Muscle of leg (tissue), 16 donors: ENCODE data around the gene ACSF2. TPM values are rescaled to one million over a fixed set of nuclear protein-coding genes. Genes with fewer than 3 reads are reported as not detected.

Experiments used
- DNase-seq: peaks from one replicate; pipeline ENCODE4 v3.0.0; 2013
- H3K27ac ChIP-seq: one replicate; pipeline ENCODE4 v1.5.1; 2013; ENCODE audit warnings: mild to moderate bottlenecking, low read length, control low read depth
- H3K27me3 ChIP-seq: one replicate; pipeline ENCODE4 v1.6.1; 2013; ENCODE audit warnings: low read length; ENCODE audit not compliant: control insufficient read depth, insufficient read depth
- H3K36me3 ChIP-seq: one replicate; pipeline ENCODE4 v1.6.1; 2013; ENCODE audit warnings: low read length; ENCODE audit not compliant: control insufficient read depth, insufficient read depth
- H3K4me1 ChIP-seq: one replicate; pipeline ENCODE4 v1.6.1; 2013; ENCODE audit warnings: low read length; ENCODE audit not compliant: control insufficient read depth, insufficient read depth
- H3K4me3 ChIP-seq: one replicate; pipeline ENCODE4 v1.5.1; 2013; ENCODE audit warnings: low read length, control low read depth
- H3K9me3 ChIP-seq: replicated peaks from 2 replicates; pipeline ENCODE4 v1.6.1; 2013; ENCODE audit warnings: low read depth, low read length; ENCODE audit not compliant: control insufficient read depth
- WGBS: methylation state at CpG from one replicate; pipeline ENCODE4 v1.1.5; 2013; ENCODE audit warnings: missing lambda C conversion rate; ENCODE audit not compliant: insufficient coverage; 5-methylcytosine and 5-hydroxymethylcytosine counted together
- long read RNA-seq, 11 donors: transcript quantifications; one replicate each; lab custom pipeline, GENCODE V29; 2026
- polyA plus RNA-seq, 8 donors: library from polyadenylated mRNA; unstranded; fragments of 120-200 nt; gene quantifications; one replicate each; pipeline versions ENCODE4 v1.2.1 to v1.2.3, GENCODE V29; 2013; ENCODE audit warnings: inconsistent platforms in 1 of 8, low replicate concordance in 1 of 8; ENCODE audit not compliant: insufficient read length in 8 of 8, insufficient read depth in 1 of 8
- total RNA-seq: library from RNA; stranded (reverse); fragments of 120-200 nt; gene quantifications from one replicate; pipeline ENCODE4 v1.2.4, GENCODE V29; 2013

ACSF2 gene, protein sequence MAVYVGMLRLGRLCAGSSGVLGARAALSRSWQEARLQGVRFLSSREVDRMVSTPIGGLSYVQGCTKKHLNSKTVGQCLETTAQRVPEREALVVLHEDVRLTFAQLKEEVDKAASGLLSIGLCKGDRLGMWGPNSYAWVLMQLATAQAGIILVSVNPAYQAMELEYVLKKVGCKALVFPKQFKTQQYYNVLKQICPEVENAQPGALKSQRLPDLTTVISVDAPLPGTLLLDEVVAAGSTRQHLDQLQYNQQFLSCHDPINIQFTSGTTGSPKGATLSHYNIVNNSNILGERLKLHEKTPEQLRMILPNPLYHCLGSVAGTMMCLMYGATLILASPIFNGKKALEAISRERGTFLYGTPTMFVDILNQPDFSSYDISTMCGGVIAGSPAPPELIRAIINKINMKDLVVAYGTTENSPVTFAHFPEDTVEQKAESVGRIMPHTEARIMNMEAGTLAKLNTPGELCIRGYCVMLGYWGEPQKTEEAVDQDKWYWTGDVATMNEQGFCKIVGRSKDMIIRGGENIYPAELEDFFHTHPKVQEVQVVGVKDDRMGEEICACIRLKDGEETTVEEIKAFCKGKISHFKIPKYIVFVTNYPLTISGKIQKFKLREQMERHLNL
- 62.4 TPM for total RNA-seq
- polyA plus RNA-seq, result 10 to 100 TPM; 60.4 to 81.6 (median 66.8) TPM
- long read RNA-seq, donor 1, partial matches to known transcripts, result 13 of 15 reads
- long read RNA-seq, donor 1, other reads (novel, unspliced or antisense), result 0 of 15 reads
- long read RNA-seq, donor 2, result 0 reads
- long read RNA-seq, donor 3, transcript ACSF2-201 (16 exons, 2,235 nt), result major isoform, 8 of 67 reads
- long read RNA-seq, donor 3, partial matches to known transcripts, result 58 of 67 reads
- long read RNA-seq, donor 3, other reads (novel, unspliced or antisense), result 0 of 67 reads
- long read RNA-seq, donor 4, partial matches to known transcripts, result 0 of 2 reads
- long read RNA-seq, donor 4, other reads (novel, unspliced or antisense), result 0 of 2 reads
- long read RNA-seq, donor 5, transcript ACSF2-201 (16 exons, 2,235 nt), result major isoform, 6 of 60 reads
- long read RNA-seq, donor 5, partial matches to known transcripts, result 51 of 60 reads
- long read RNA-seq, donor 5, other reads (novel, unspliced or antisense), result 0 of 60 reads
- long read RNA-seq, donor 6, transcript ACSF2-201 (16 exons, 2,235 nt), result major isoform, 6 of 31 reads
- long read RNA-seq, donor 6, partial matches to known transcripts, result 22 of 31 reads
- long read RNA-seq, donor 6, other reads (novel, unspliced or antisense), result 0 of 31 reads
- long read RNA-seq, donor 7, partial matches to known transcripts, result 16 of 22 reads
- long read RNA-seq, donor 7, other reads (novel, unspliced or antisense), result 0 of 22 reads
- long read RNA-seq, donor 8, partial matches to known transcripts, result 6 of 6 reads
- long read RNA-seq, donor 8, other reads (novel, unspliced or antisense), result 0 of 6 reads
- long read RNA-seq, donor 9, partial matches to known transcripts, result 16 of 21 reads
- long read RNA-seq, donor 9, other reads (novel, unspliced or antisense), result 0 of 21 reads
- long read RNA-seq, donor 10, partial matches to known transcripts, result 14 of 19 reads
- long read RNA-seq, donor 10, other reads (novel, unspliced or antisense), result 0 of 19 reads
- long read RNA-seq, donor 11, partial matches to known transcripts, result 16 of 19 reads
- long read RNA-seq, donor 11, other reads (novel, unspliced or antisense), result 0 of 19 reads

DNA sequence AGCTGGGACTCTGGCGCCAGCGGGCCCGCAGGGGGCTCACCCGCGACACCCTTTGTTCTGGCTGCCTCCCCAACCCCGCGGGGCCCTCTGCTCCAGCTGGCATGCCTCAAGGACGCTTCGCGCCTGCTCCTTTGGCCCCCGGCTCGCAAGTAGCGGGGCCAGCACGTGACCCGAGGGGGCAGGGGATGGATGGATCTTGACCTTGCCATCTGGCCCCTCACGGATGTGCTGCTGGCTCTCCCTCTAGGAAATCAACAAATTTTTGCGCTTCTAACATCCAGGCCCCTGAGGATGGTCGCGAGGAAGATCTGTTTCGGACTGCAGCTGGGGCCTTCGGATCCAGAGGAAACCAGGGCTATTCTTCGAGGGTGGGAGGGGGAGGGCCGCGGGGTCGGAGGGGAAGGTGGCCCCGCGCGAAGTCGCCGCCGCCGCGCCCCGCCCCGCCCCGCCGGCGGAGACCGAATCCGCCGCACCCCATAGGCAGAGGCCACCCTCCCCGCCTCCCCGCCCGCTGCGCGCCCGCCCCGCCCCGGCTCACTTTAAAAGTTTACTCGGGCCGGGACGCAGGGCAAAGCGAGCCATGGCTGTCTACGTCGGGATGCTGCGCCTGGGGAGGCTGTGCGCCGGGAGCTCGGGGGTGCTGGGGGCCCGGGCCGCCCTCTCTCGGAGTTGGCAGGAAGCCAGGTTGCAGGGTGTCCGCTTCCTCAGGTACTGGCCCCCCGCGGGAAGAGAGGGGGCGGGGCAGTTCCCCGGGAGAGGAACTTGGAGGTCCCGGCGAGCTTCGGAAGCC is at the start of gene ACSF2:
Gene ACSF2, plus strand, starts transcription at position 537 of the 790 bp plus-strand sequence. Its CDS starts 44 bp downstream, at position 581.
- under 1% methylated on average over 68 of the region's 70 CpGs for WGBS
- peaks cover 4% of the 10 kb centered on the region for H3K36me3 ChIP-seq
- H3K27ac ChIP-seq, result peak within 1 kb of the TSS; percentile 86
- no peaks in the 10 kb centered on the region for H3K9me3 ChIP-seq
- no peaks in the 10 kb centered on the region for H3K27me3 ChIP-seq
- peak; percentile 78 for DNase-seq
- peak within 1 kb of the TSS; percentile 82 for H3K4me3 ChIP-seq
- H3K4me1 ChIP-seq, result peaks cover 48% of the 10 kb centered on the region

DNA sequence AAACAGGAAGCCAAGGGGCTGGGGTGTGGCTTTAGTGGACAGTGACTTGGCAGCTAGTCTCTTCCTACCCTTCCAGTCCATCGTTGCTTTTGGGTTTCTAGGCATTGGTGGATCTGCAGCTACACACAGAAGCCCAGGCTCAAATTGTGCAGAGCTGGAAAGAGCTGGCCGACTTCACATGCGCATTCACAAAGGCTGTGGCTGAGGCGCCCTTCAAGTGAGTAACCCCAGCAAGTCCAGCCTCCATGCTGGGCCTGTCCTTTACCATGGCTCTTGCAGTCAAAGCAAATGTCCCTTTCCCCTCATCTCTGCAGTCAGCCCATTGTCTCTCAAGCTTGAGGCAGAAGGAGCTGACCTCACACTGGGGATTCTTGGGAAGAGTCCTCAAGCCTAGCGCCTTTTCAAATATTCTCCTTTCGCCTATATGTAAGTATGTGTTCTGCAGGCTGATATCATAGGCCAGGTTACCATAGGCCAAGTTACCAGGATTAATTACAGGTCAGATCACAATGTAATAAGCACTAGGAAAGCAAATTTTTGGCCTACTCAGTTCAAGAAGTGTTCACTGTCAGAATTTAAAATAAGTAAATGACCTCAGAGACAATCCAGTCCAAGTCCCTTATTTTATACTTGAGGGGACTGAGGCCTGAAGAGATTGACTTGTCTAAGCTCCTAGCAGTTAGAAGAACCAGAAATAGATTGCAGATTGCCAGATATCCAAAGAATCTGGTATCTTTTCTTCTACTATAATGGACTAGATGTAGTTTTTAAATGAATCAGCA is 46.5 kb upstream of the ACSF2 start:
- no peak for DNase-seq
- no peaks in the 10 kb centered on the region for H3K9me3 ChIP-seq
- H3K4me1 ChIP-seq, result no peaks in the 10 kb centered on the region
- peaks cover 63% of the 10 kb centered on the region for H3K36me3 ChIP-seq
- no peak overlapping the region for H3K4me3 ChIP-seq
- 91% methylated on average over 4 of the region's 6 CpGs for WGBS
- H3K27ac ChIP-seq, result no peak overlapping the region
- no peaks in the 10 kb centered on the region for H3K27me3 ChIP-seq

DNA sequence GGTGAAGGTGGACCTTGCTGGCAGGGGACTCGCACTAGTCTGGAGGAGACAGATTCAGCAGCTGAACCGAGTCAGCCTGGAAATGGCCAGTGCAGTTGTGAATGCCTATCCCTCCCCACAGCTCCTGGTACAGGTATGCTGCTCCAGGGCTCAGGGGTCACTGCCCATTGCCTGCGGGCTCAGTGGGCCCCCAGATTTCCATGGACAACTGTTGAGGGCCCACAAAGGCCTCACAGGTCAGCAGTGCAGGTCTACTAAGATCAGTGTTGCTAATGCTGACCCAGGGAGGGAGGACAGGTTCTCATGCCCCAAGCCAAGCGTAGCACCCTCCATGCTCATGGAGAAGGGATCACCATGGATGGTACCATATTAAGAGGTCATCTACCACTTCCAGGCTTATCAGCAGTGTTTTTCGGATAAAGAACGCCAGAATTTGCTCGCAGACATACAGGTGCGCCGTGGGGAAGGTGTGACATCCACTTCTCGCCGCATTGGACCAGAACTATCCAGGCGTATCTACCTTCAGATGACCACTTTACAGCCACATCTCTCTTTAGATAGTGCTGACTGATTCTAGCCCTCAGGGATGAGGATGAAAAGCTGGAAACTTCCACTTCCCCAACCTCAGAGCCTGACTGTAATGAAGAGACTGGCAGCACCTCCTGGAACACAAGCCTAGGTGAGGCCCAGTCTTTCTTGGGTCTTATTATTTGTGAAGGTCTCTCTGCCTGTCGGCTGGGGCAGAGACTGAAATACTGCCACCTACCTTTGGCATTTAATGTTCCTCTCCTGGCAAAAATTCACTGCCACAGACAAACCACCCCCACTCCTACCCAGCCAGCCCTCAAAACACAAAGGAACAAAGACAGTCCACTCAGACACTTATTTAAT is 45.4 kb upstream of the ACSF2 start:
- no peak for DNase-seq
- H3K9me3 ChIP-seq, result no peaks in the 10 kb centered on the region
- no peak overlapping the region for H3K27ac ChIP-seq
- H3K4me1 ChIP-seq, result no peaks in the 10 kb centered on the region
- 94% methylated on average over 10 of the region's 13 CpGs for WGBS
- no peaks in the 10 kb centered on the region for H3K27me3 ChIP-seq
- peaks cover 70% of the 10 kb centered on the region for H3K36me3 ChIP-seq
- H3K4me3 ChIP-seq, result no peak overlapping the region

DNA sequence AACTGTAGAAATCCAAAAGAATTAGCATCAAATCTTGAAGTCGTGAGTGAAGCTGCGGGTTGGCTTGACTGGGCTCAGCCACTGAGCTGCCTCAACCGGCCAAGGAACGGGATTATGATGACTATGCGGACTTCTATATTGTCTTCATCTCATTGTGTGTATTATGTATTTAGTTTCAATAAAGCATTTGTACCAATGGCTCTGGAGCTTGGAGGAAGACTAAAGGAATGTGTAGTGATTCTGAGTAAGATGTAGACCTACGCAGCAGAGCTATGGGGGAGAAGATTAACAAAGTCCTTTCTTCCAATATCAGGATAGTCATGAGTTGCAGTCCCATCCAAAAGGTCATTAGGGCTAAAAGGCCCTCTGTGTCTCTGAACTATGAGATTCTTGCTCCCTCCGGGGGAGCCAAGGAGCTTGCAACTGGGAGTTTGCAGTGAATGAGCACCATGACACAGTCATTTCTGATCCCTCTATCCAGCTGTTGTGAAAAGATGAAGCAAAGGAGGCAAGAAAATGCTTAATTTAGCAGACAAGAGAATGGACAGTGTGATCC is 44.7 kb upstream of the ACSF2 start:
- H3K4me3 ChIP-seq, result no peak overlapping the region
- no peak overlapping the region for H3K27ac ChIP-seq
- H3K27me3 ChIP-seq, result no peaks in the 10 kb centered on the region
- H3K4me1 ChIP-seq, result no peaks in the 10 kb centered on the region
- H3K36me3 ChIP-seq, result peaks cover 72% of the 10 kb centered on the region
- WGBS, result 57% methylated on average over 2 of the region's 7 CpGs
- DNase-seq, result no peak
- no peaks in the 10 kb centered on the region for H3K9me3 ChIP-seq

DNA sequence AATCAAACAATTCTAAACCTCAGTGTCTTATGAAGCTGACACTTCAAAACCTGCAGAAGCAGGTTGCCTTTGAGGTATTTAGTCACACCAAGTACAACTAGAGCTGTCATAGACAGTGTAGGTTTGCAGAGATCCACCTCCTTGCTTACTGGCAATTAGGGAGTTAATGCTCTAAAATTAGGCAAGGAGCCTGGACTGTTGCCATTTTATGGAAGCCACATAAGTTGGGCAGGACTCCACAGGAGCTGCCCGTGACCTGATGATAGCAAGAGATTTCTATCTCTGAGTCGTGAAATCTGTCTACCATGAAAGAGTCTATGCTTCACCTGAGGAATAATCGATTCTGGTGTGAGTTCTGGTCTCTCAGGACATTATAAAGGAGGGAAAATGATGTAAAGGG is 44.1 kb upstream of the ACSF2 start:
- Histone ChIP-seq H3K27me3 (no peaks in the 10 kb centered on the region), H3K4me3 (no peak overlapping the region), H3K4me1 (no peaks in the 10 kb centered on the region), H3K27ac (no peak overlapping the region), H3K9me3 (no peaks in the 10 kb centered on the region), H3K36me3 (peaks cover 76% of the 10 kb centered on the region)
- no peak for DNase-seq
- WGBS, result 57% methylated on average over 3 of the region's 3 CpGs

DNA sequence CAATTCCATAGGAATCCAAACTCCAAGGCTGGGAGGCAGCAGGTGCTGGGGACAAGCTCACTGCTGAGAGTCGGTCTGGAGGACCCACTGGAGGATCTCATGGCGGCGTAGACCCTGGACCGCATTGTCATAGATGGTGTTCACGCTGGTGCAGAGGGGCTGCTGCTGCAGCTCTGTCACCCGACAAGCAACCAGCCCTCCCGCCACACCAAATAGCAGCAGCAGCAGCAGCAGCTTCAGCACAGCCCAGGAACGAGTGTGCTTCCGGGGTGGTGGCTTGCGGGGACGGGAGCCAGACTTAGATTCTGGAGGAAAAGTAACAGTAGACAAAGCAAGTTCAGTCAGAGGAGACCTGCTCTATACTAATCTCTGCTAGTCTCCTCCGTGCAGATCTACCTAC is 43.1 kb upstream of the ACSF2 start:
- no peak for DNase-seq
- H3K4me1 ChIP-seq, result no peaks in the 10 kb centered on the region
- whole genome bisulfite sequencing, result 91% methylated on average over 11 of the region's 12 CpGs
- no peaks in the 10 kb centered on the region for H3K27me3 ChIP-seq
- peaks cover 86% of the 10 kb centered on the region for H3K36me3 ChIP-seq
- H3K27ac ChIP-seq, result no peak overlapping the region
- no peaks in the 10 kb centered on the region for H3K9me3 ChIP-seq
- no peak overlapping the region for H3K4me3 ChIP-seq

DNA sequence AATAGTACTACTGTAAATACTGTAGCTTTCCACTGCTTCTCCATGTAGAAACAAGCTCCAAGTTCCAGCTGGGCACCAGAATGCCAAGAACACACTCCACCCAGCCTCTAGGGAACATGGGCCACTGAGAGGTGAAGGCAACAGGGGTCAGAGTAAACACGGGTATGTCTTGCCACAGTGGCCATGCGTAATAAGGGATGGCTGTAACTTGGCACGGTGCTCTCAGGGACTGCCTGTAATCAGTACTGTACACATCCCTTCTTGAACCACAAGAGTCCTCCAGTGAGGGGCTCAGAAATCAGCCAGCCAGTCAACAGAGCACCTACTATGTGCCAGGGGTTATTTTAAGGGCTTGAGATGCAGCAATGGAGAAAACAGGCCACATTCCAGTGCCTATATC is 39.5 kb upstream of the ACSF2 start:
- Histone ChIP-seq H3K27me3 (no peaks in the 10 kb centered on the region), H3K27ac (no peak overlapping the region), H3K36me3 (peaks cover 96% of the 10 kb centered on the region), H3K9me3 (no peaks in the 10 kb centered on the region), H3K4me1 (no peaks in the 10 kb centered on the region), H3K4me3 (no peak overlapping the region)
- no CpG with 5 or more reads among the region's 3 CpGs for WGBS
- no peak for DNase-seq
